Measurements from ENCODE around the gene ACSF3. TPM values are rescaled to one million over a fixed set of nuclear protein-coding genes. Genes with fewer than 3 reads are reported as not detected.
"Not testable (repeated sequence)": the region's sequence is repeated elsewhere in the genome, so short reads cannot be mapped to it uniquely, and the experiment has no call there.

ACSF3 gene
- polyA plus RNA-seq, 10 donors, result 12.9 to 23.8 (median 14.8) TPM

GRCh38 chr16:89159066-89159849, 65.6 kb downstream of the ACSF3 start:
- DNase-seq, result no peak

- DNase-seq, result no peak
Measured at GRCh38 chr16:89159850-89160354, 66.2 kb downstream of the ACSF3 start.

- DNase-seq, result no peak
Measured at GRCh38 chr16:89160977-89161701, 67.5 kb downstream of the ACSF3 start.

GRCh38 chr16:89161763-89162713, 68.4 kb downstream of the ACSF3 start:
- DNase-seq, result no peak

GRCh38 chr16:89163297-89163696, 69.6 kb downstream of the ACSF3 start:
- no peak for DNase-seq

- DNase-seq, result no peak
Measured at GRCh38 chr16:89164436-89164835, 70.8 kb downstream of the ACSF3 start.

GRCh38 chr16:89164847-89165680, 71.4 kb downstream of the ACSF3 start:
- DNase-seq, result no peak

- DNase-seq, result not testable (repeated sequence)
Measured at GRCh38 chr16:89165681-89165979, 72.0 kb downstream of the ACSF3 start.

- no peak for DNase-seq
Measured at GRCh38 chr16:89166696-89167424, 73.2 kb downstream of the ACSF3 start.

GRCh38 chr16:89167425-89167941, 73.8 kb downstream of the ACSF3 start:
- peak; percentile 48 to 79 (median 72) for DNase-seq

- no peak for DNase-seq
Measured at GRCh38 chr16:89168381-89169189, 74.9 kb downstream of the ACSF3 start.

- DNase-seq, result no peak
Measured at GRCh38 chr16:89169778-89170177, 76.1 kb downstream of the ACSF3 start.

- no peak for DNase-seq
Measured at GRCh38 chr16:89170346-89171215, 76.9 kb downstream of the ACSF3 start.

GRCh38 chr16:89171216-89172170, 77.8 kb downstream of the ACSF3 start, which contains the start of gene CDH15:
TSS of gene CDH15 (plus strand) at chr16:89171748. CDS start at chr16:89171832, 84 bp downstream.
- peak; percentile 90 to 93 (median 91) for DNase-seq

- DNase-seq, result no peak
Measured at GRCh38 chr16:89172171-89172527, 78.5 kb downstream of the ACSF3 start.

- peak in 1 of 3 donors; percentile 64 for DNase-seq
Measured at GRCh38 chr16:89172528-89173173, 79.0 kb downstream of the ACSF3 start.

All from muscle of back (tissue), 11 donors.